SIG-M5 treated with dmso at 0.1 percent for 504 hours (cell line): ENCODE data around the gene ZNF385B.

ENCODE experiments used
- DNase-seq: peaks from one replicate; lab custom pipeline; 2025; ENCODE audit not compliant: unreplicated experiment; lab: John Stamatoyannopoulos, UW

Gene ZNF385B

GRCh38 chr2:179685146-179685545 is 176.3 kb downstream of the ZNF385B start:
- no peak for DNase-seq

- no peak for DNase-seq
Observed at GRCh38 chr2:179682756-179683155, 178.7 kb downstream of the ZNF385B start.

- DNase-seq, result no peak
Observed at GRCh38 chr2:179677746-179678505, 183.5 kb downstream of the ZNF385B start.

- DNase-seq, result no peak
Observed at GRCh38 chr2:179677077-179677688, 184.2 kb downstream of the ZNF385B start.

- no peak for DNase-seq
Observed at GRCh38 chr2:179675435-179675834, 186.0 kb downstream of the ZNF385B start.

GRCh38 chr2:179671043-179671981 is 190.1 kb downstream of the ZNF385B start:
- no peak for DNase-seq

- no peak for DNase-seq
Observed at GRCh38 chr2:179669196-179669595, 192.2 kb downstream of the ZNF385B start.

- no peak for DNase-seq
Observed at GRCh38 chr2:179664972-179665812, 196.2 kb downstream of the ZNF385B start.

GRCh38 chr2:179661986-179662385 is 199.4 kb downstream of the ZNF385B start:
- DNase-seq, result no peak

- no peak for DNase-seq
Observed at GRCh38 chr2:179657068-179657595, 204.3 kb downstream of the ZNF385B start.

GRCh38 chr2:179655627-179656026 is 205.8 kb downstream of the ZNF385B start:
- DNase-seq, result no peak

- no peak for DNase-seq
Observed at GRCh38 chr2:179654806-179655205, 206.6 kb downstream of the ZNF385B start.

GRCh38 chr2:179652296-179652695 is 209.1 kb downstream of the ZNF385B start:
- DNase-seq, result no peak

- DNase-seq, result no peak
Observed at GRCh38 chr2:179650420-179650819, 211.0 kb downstream of the ZNF385B start.

GRCh38 chr2:179646862-179647587 is 214.4 kb downstream of the ZNF385B start:
- no peak for DNase-seq

GRCh38 chr2:179646173-179646769 is 215.1 kb downstream of the ZNF385B start:
- DNase-seq, result no peak

GRCh38 chr2:179645047-179645446 is 216.4 kb downstream of the ZNF385B start:
- DNase-seq, result no peak

GRCh38 chr2:179642462-179642861 is 218.9 kb downstream of the ZNF385B start:
- DNase-seq, result no peak

GRCh38 chr2:179636995-179637394 is 224.4 kb downstream of the ZNF385B start:
- DNase-seq, result no peak
